ENCODE data around the gene ITIH5.
"Not testable (repeated sequence)": the region's sequence is repeated elsewhere in the genome, so short reads cannot be mapped to it uniquely, and the experiment has no call there.

ITIH5 gene

DNA sequence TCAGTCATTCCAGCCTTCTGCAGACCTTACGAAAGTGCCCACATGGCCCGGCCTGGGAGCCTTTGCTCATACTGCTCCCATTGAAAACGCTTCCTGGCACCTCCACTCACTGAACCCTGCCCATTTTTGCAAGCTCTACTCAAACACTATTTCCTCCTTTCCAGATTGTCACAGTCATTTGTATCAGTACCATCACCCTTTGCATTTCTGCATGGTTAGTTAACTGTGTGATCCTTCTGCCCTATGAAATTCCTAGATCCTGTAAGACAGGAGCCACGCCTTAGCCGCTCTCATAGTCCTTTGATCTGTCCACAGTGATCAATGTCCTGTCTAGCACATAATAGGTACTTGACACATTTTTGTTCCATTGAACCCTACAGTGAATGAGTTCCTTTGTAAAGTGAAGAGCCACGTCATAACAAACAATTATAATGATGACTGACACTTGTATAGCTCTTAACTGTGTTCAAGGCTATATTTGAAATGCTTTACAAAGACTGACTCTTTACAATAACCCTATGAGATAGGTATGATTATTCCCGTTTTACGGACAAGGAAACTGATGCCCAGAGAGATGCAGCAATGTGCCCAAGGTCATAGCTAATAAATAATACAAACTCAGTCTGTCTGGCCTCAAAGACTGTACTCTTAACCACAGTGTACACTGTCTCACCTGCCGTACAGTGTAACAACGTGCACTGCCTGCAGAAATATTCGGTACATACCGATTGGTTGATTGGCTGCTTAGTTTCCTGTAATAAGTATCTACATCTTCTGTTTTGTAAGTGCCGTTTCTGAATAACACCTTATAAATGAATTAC, 19.8 kb upstream of the ITIH5 start:
- DNase-seq: no peak

GRCh38 chr10:7680078-7680477, 13.3 kb upstream of the ITIH5 start:
- DNase-seq: not testable (repeated sequence)

GRCh38 chr10:7679256-7679655, 12.5 kb upstream of the ITIH5 start:
- DNase-seq: no peak

DNA sequence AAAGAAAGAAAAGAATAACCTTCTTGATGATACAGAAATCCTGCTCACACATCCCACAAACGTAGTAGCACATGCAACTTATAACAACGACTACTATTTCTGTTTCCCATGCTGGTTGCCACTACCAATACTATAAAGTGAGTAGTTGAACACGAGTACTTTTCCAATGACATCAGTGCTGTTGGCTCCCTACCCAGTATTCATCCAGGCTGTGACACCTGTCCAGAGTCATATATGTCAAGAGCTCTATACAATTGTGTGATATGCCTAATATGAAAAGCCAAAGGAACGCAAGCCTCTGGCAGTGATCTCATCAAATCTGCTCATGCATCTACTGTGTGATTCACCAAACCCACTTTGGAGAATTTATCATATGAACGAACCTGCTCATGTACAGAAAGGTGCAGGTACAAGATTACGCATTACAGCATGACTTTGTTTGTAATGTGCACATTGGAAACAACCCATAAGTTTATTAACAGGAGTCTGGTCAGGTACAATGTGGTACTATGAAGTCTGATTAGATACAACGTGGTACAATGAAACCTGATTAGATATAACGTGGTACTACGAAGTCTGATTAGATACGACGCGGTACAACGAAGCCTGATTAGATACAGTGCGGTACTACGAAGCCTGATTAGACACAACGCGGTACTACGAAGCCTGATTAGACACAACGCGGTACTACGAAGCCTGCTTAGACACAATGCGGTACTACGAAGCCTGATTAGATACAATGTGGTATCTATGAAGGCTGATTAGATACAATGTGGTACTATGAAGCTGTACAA, 5.8 kb upstream of the ITIH5 start:
- no peak for DNase-seq

GRCh38 chr10:7670157-7670556, 3.4 kb upstream of the ITIH5 start:
- no peak for DNase-seq

DNA sequence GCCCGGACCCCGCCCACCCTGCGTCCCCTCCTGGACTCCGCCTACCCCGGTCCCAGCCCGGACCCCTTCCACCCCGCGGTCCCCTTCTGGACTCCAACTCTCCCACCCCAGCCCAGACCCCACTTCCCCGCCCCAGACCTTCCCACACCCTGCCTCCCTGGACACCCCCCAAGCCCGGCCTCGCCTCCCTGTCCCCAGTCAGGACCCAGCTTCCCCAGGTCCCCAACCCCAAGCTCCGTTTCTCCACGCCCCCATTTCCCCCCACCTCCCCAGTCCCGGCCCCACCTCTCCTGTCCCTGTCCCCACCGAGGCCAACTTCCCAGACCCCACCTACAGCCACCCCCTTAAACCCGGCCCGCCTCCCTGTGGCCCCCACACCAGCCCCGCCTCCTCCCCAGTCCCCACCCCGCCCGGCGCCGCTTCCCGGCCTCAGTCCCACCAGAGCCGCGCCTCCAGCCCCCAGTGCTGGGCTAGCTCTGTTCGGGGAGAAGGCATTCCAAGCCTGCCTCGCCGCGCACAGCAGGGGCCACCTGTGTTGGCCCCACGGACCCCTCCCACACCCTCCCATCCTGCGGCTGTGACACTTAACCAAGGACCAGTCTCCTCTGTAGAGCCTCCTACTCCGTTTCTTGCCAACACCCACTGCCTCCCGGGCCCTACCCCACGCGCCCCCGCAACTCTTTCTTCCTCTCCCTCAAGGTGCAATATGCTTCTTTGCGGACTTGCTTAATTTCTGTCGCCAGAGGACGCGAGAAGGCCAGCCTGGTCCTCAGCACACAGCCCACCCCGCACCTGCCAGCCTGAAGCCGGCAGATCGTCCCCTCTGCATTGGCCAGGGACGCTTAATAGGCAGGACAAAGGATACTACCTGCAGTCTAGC, 736 bp upstream of the ITIH5 start:
- no peak for DNase-seq

GRCh38 chr10:7665767-7666166, 999 bp downstream of the ITIH5 start:
- DNase-seq: no peak

DNA sequence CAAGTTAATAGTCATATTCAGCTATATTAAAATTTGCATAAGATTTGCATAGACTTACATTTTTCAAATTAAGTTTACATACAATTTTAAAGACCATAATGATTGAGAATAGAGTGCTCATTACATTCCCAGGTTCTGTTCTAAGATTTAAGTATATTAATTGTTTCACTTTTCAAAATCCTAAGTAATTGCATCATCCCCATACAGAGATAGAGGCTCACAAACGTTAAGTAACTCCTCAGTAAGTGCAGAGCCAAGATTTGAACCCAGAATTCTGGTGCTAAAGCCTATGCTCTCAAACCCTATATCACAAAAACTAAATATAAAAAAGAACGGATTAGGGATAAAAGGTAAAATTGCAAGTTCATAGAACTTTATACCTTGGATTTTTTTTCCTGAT, 2.1 kb downstream of the ITIH5 start:
- no peak for DNase-seq

DNA sequence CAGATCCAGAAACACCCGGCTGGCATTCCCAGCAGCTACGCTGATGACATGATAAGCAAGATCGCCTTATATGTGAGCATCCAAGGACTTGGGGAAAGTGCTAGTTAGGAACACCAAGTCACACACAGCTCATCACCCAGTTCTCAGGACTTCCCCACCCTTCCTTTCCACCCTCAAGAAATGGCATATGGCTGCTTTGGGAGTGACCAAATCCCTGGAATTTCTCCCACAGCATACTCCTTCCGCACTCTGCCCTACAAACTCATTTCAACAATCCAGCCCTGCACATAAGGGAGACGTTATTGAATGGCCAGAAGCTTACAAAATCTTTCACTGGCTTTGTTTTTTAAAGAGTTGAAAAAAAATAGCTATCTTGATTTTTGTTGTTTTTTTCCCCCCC, 4.2 kb downstream of the ITIH5 start:
- no peak for DNase-seq

GRCh38 chr10:7659560-7659959, 7.2 kb downstream of the ITIH5 start:
- DNase-seq: no peak

- no peak for DNase-seq
Measured at GRCh38 chr10:7657552-7657951, 9.2 kb downstream of the ITIH5 start.

DNA sequence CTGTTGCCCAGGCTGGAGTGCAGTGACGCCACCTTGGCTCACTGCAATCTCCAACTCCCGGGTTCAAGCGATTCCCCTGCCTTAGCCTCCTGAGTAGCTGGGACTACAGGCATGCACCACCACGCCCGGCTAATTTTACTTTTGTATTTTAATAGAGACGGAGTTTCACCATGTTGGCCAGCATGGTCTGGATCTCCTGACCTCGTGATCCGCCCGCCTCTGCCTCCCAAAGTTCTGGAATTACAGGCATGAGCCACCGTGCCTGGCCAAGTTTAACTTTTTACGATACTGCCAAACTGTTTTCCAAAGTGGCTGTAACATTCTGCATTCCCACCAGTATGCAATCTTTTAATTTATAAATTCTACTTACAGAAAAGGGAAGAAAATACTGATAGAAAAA, 9.7 kb downstream of the ITIH5 start:
- not testable (repeated sequence) for DNase-seq

DNA sequence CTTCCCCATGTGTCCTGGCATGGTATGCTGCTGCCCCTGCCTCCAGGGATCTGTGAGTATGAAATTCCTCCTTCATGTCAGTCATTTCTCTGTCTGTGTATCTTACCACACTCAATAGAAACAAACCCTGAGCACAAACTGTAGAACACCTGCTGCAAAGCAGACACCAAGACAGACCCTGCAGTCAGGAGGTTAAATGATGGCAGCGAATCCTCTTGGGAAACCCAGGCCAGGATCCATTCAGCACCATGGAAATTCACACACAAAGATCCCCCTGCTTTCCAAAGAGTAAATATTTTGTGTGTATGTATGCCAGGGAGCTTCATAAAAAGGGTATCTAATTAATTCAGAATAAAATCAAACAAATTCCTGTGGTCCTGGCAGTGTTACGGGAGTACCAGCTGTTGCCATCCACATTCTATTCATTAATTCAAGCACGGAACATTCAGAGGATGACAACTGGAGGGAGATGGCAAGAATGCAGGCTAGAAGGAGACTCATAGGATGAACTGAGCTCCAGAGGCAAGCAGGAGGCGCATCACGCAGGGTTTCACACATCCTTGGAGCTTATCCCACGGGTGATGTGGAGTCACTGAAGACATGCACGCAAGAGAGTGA, 14.8 kb downstream of the ITIH5 start:
- DNase-seq: no peak

GRCh38 chr10:7649673-7650300, 17.0 kb downstream of the ITIH5 start:
- no peak for DNase-seq

- DNase-seq: no peak
Measured at GRCh38 chr10:7647062-7647664, 19.6 kb downstream of the ITIH5 start.

DNA sequence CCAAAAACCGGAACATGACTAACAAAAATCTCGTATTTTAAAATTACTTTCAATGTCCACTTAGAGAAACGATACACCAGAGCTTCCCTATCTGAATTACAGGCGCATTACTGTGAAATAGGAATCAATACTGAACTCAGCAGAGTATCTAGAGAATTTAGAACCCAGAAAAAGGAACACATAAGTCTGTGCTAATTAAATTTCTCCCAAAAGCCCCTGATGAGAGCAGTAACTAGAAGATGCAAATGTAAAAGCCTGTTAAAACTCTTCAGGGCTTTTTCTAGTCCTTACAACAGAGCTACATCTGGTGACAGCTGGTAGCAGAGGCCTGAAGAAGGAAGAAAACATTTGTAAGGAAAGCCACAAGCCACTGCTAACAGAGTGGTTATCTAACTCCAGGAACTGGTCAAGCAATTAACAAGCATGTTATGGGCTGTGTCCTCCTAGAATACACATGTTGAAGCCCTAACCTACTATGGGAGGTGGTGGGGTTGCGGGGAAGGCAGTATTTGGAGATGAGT, 24.2 kb downstream of the ITIH5 start:
- no peak for DNase-seq

GRCh38 chr10:7635408-7636125, 31.2 kb downstream of the ITIH5 start:
- no peak for DNase-seq

DNA sequence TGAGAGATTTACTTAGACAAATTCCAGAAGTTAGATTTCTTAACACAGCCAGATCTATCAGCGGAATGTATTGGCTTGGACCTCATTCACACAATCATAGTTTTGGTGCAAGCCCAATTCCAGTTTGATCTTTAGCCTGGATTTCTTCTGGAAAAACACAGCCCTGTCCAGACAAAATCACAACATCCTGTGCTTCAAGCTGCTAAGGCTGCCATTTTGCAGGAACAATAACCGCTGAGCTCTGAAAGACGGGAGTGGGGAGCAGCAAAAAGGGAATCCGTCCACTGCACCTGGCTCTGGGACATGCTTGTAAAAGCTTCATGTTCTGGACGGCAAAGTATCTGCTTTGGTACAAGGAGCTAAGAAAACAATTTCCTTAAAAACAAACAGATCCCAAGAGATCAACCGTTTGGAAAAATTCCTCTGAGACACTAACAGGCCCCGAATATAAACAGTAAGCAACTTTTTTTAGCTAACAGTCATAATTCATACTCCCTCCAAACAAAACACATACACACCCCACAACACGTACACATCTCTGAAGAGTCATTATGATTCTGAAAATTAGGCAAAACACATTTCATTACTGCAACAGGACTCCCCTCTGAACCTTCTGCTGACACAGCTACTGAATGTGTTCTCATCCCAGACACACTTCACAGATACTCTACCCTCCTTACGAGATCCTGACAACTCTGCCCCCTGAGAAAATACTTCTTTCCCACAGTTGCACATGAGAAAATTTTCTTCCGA, 32.4 kb downstream of the ITIH5 start:
- no peak for DNase-seq

DNA sequence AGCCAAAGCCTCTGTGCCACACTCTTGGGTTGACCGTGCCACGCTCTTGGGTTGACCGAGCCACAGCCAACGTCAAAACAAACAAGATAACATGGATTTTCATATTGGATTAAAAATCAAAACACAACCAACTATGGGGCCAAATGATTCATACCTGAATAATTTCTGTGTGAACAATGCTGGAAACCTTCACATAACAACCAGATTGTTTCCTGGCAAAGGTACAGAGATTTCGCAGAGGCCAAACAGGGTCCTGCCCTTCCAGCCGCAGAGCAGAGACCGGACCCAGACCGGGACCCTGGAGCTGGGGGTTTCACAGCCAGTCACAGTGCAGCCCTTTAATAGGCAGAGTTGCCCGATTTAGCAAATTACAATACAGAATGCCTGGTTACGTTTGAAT, 40.5 kb downstream of the ITIH5 start:
- no peak for DNase-seq

GRCh38 chr10:7625836-7626235, 40.9 kb downstream of the ITIH5 start:
- DNase-seq: no peak

All from stimulated activated naive CD4-positive, alpha-beta T cell treated with Interleukin-2 at 50 U/mL for 16 hours (primary cell).